Mesenchymal stem cell (in vitro differentiated cells and primary cell): ENCODE results near the gene TMEM51.

Experiments used
- DNase-seq: peaks from one replicate; pipeline ENCODE4 v3.0.0-alpha.2; 2013
- H2AFZ ChIP-seq: one replicate; pipeline ENCODE4 v1.6.1; 2013; ENCODE audit warnings: low read depth, mild to moderate bottlenecking, control low read depth, inconsistent platforms, low read length, moderate library complexity
- H2AK5ac ChIP-seq: 2 replicates; pipeline ENCODE4 v1.6.1; 2013; ENCODE audit warnings: low read length, moderate library complexity, mild to moderate bottlenecking, inconsistent platforms; ENCODE audit not compliant: severe bottlenecking
- H2BK120ac ChIP-seq: one replicate; pipeline ENCODE4 v1.6.1; 2013; ENCODE audit warnings: low read depth, mild to moderate bottlenecking, inconsistent platforms, low read length, moderate library complexity
- H2BK12ac ChIP-seq, 2 experiments: one replicate each; pipeline ENCODE4 v1.6.1; 2013; ENCODE audit warnings: inconsistent platforms in 2 of 2, low read length in 2 of 2, mild to moderate bottlenecking in 2 of 2, moderate library complexity in 2 of 2, control low read depth in 1 of 2
- H2BK15ac ChIP-seq: one replicate; pipeline ENCODE4 v1.6.1; 2013; ENCODE audit warnings: mild to moderate bottlenecking, low read depth, inconsistent platforms; ENCODE audit not compliant: poor library complexity, severe bottlenecking
- H2BK5ac ChIP-seq: 2 replicates; pipeline ENCODE4 v1.6.1; 2013; ENCODE audit warnings: low read depth, mild to moderate bottlenecking, low read length, control low read depth, inconsistent platforms; ENCODE audit not compliant: poor library complexity, severe bottlenecking
- H3K14ac ChIP-seq, 2 experiments: one replicate each; pipeline ENCODE4 v1.6.1; 2013; ENCODE audit warnings: inconsistent platforms in 2 of 2, low read length in 2 of 2, control low read depth in 1 of 2, mild to moderate bottlenecking in 1 of 2, moderate library complexity in 1 of 2
- H3K18ac ChIP-seq, 2 experiments: one replicate each; pipeline ENCODE4 v1.6.1; 2013; ENCODE audit warnings: inconsistent platforms in 2 of 2, low read length in 2 of 2, control low read depth in 1 of 2, low read depth in 1 of 2, mild to moderate bottlenecking in 1 of 2
- H3K23ac ChIP-seq, 2 experiments: one replicate each; pipeline ENCODE4 v1.6.1; 2013; ENCODE audit warnings: inconsistent platforms in 2 of 2, low read length in 2 of 2, mild to moderate bottlenecking in 2 of 2, moderate library complexity in 2 of 2, control low read depth in 1 of 2
- H3K27ac ChIP-seq: 2 replicates; pipeline ENCODE4 v1.5.1; 2013; ENCODE audit warnings: mild to moderate bottlenecking, moderate library complexity, low read length, control low read depth, inconsistent platforms; ENCODE audit not compliant: poor library complexity, severe bottlenecking
- H3K27me3 ChIP-seq, 2 experiments: 2 replicates each; pipeline versions ENCODE4 v1.6.1 to v1.7.0; 2013; ENCODE audit warnings: low read length in 2 of 2, mild to moderate bottlenecking in 2 of 2, moderate library complexity in 2 of 2, control low read depth in 1 of 2, inconsistent platforms in 1 of 2; ENCODE audit not compliant: control insufficient read depth in 1 of 2, insufficient read depth in 1 of 2
- H3K36me3 ChIP-seq, 2 experiments: 2 replicates each; pipeline versions ENCODE4 v1.6.1 to v1.7.0; 2013; ENCODE audit warnings: low read length in 2 of 2, control low read depth in 1 of 2, inconsistent platforms in 1 of 2, low read depth in 1 of 2, mild to moderate bottlenecking in 1 of 2; ENCODE audit not compliant: insufficient read depth in 2 of 2, control insufficient read depth in 1 of 2
- H3K4ac ChIP-seq, 2 experiments: one replicate each; pipeline ENCODE4 v1.6.1; 2013; ENCODE audit warnings: inconsistent platforms in 2 of 2, low read length in 2 of 2, mild to moderate bottlenecking in 2 of 2, moderate library complexity in 2 of 2, control low read depth in 1 of 2, low read depth in 1 of 2
- H3K4me1 ChIP-seq: 2 replicates; pipeline ENCODE4 v1.6.1; 2013; ENCODE audit warnings: low read depth, low read length, control low read depth; ENCODE audit not compliant: control insufficient read depth, insufficient read depth
- H3K4me2 ChIP-seq: 2 replicates; pipeline ENCODE4 v1.6.1; 2013; ENCODE audit warnings: low read length, mild to moderate bottlenecking, inconsistent platforms; ENCODE audit not compliant: poor library complexity, severe bottlenecking
- H3K4me3 ChIP-seq, 2 experiments: 2 replicates each; pipeline versions ENCODE4 v1.5.1 to v1.7.0; 2013; ENCODE audit warnings: low read length in 2 of 2, mild to moderate bottlenecking in 2 of 2, control low read depth in 1 of 2, low read depth in 1 of 2; ENCODE audit not compliant: insufficient read depth in 1 of 2
- H3K79me1 ChIP-seq: replicated peaks from 2 replicates; pipeline ENCODE4 v1.6.1; 2013; ENCODE audit warnings: mild to moderate bottlenecking, control low read depth, low read length, inconsistent platforms; ENCODE audit not compliant: poor library complexity, severe bottlenecking
- H3K9ac ChIP-seq: 2 replicates; pipeline ENCODE4 v1.7.0; 2013; ENCODE audit warnings: mild to moderate bottlenecking, low read length, moderate library complexity
- H3K9me3 ChIP-seq: 2 replicates; pipeline ENCODE4 v1.7.0; 2013; ENCODE audit warnings: mild to moderate bottlenecking, low read length; ENCODE audit not compliant: control insufficient read depth
- H4K8ac ChIP-seq: one replicate; pipeline ENCODE4 v1.6.1; 2013; ENCODE audit warnings: inconsistent platforms, mild to moderate bottlenecking, low read length, moderate library complexity
- H4K91ac ChIP-seq: one replicate; pipeline ENCODE4 v1.6.1; 2013; ENCODE audit warnings: mild to moderate bottlenecking, low read length, inconsistent platforms
- WGBS: methylation state at CpG from one replicate; pipeline ENCODE4 v1.1.7; 2013; ENCODE audit warnings: mixed read lengths; 5-methylcytosine and 5-hydroxymethylcytosine counted together

Gene TMEM51

GRCh38 chr1:15251857-15252835 lies 98.6 kb downstream of the TMEM51 start:
- Histone ChIP-seq H3K27ac (no peak overlapping the region), H3K4me1 (peaks cover 4% of the 10 kb centered on the region), H2BK5ac (no peak overlapping the region), H4K91ac (no peak overlapping the region), H3K9ac (no peak overlapping the region), H2BK120ac (no peak overlapping the region), H2AK5ac (no peak overlapping the region), H3K36me3 (no peaks in the 10 kb centered on the region), H3K14ac (no peak overlapping the region), H3K23ac (no peak overlapping the region), H4K8ac (no peak overlapping the region), H3K79me1 (no peaks in the 10 kb centered on the region), H3K4me3 (no peak overlapping the region), H3K4me2 (no peak overlapping the region), H3K9me3 (peaks cover 2% of the 10 kb centered on the region), H3K18ac (no peak overlapping the region), H2BK15ac (no peak overlapping the region), H2BK12ac (no peak overlapping the region), H3K4ac (no peak overlapping the region), H3K27me3 (peaks cover 6 to 91% of the 10 kb centered on the region in 2 experiments), H2AFZ (no peak overlapping the region)
- 85% methylated on average over 14 of the region's 14 CpGs for WGBS
- DNase-seq: no peak

GRCh38 chr1:15254559-15254958 lies 101.0 kb downstream of the TMEM51 start:
- Histone ChIP-seq H3K4me3 (no peak overlapping the region), H2BK120ac (no peak overlapping the region), H4K8ac (no peak overlapping the region), H3K9me3 (no peaks in the 10 kb centered on the region), H3K23ac (no peak overlapping the region), H2BK12ac (no peak overlapping the region), H3K79me1 (no peaks in the 10 kb centered on the region), H3K4me2 (no peak overlapping the region), H3K4me1 (no peaks in the 10 kb centered on the region), H4K91ac (no peak overlapping the region), H3K36me3 (no peaks in the 10 kb centered on the region), H3K9ac (no peak overlapping the region), H2AFZ (no peak overlapping the region), H3K4ac (no peak overlapping the region), H3K27ac (no peak overlapping the region), H2BK15ac (no peak overlapping the region), H3K14ac (no peak overlapping the region), H2AK5ac (no peak overlapping the region), H3K18ac (no peak overlapping the region), H2BK5ac (no peak overlapping the region), H3K27me3 (peaks cover 6 to 88% of the 10 kb centered on the region in 2 experiments)
- 61% methylated on average over 2 of the region's 2 CpGs for WGBS
- no peak for DNase-seq

- no peak overlapping the region for H3K14ac ChIP-seq
- WGBS: 80% methylated on average over 4 of the region's 4 CpGs
- H2BK120ac ChIP-seq: no peak overlapping the region
- H3K9ac ChIP-seq: no peak overlapping the region
- no peaks in the 10 kb centered on the region for H3K9me3 ChIP-seq
- H4K91ac ChIP-seq: no peak overlapping the region
- peak overlapping the region; percentile 68 for H2BK15ac ChIP-seq
- H3K4me2 ChIP-seq: no peak overlapping the region
- no peaks in the 10 kb centered on the region for H3K79me1 ChIP-seq
- H3K23ac ChIP-seq: no peak overlapping the region
- H3K18ac ChIP-seq: no peak overlapping the region
- no peak overlapping the region for H3K27ac ChIP-seq
- H2BK12ac ChIP-seq: no peak overlapping the region
- no peaks in the 10 kb centered on the region for H3K36me3 ChIP-seq
- DNase-seq: no peak
- no peak overlapping the region for H3K4me3 ChIP-seq
- no peaks in the 10 kb centered on the region for H3K4me1 ChIP-seq
- H2AK5ac ChIP-seq: no peak overlapping the region
- no peak overlapping the region for H3K4ac ChIP-seq
- H2AFZ ChIP-seq: no peak overlapping the region
- peaks cover 3 to 82% of the 10 kb centered on the region in 2 experiments for H3K27me3 ChIP-seq
- no peak overlapping the region for H2BK5ac ChIP-seq
- H4K8ac ChIP-seq: no peak overlapping the region
These were observed 102.1 kb downstream of the TMEM51 start for GRCh38 chr1:15255582-15256149.

- Histone ChIP-seq H3K9me3 (no peaks in the 10 kb centered on the region), H3K4me3 (no peak overlapping the region), H3K14ac (no peak overlapping the region), H3K27ac (no peak overlapping the region), H3K23ac (no peak overlapping the region), H3K79me1 (no peaks in the 10 kb centered on the region), H3K4me1 (no peaks in the 10 kb centered on the region), H2BK120ac (no peak overlapping the region), H3K27me3 (peaks cover 3 to 81% of the 10 kb centered on the region in 2 experiments), H3K36me3 (no peaks in the 10 kb centered on the region), H2BK15ac (no peak overlapping the region), H2BK5ac (no peak overlapping the region), H2AK5ac (no peak overlapping the region), H3K4ac (no peak overlapping the region), H3K18ac (no peak overlapping the region), H4K91ac (no peak overlapping the region), H3K9ac (no peak overlapping the region), H2BK12ac (no peak overlapping the region), H4K8ac (no peak overlapping the region), H2AFZ (no peak overlapping the region), H3K4me2 (no peak overlapping the region)
- no peak for DNase-seq
- 94% methylated on average over 3 of the region's 3 CpGs for WGBS
These were observed 103.0 kb downstream of the TMEM51 start for GRCh38 chr1:15256584-15256983.
